Endothelial cell of umbilical vein (primary cell): Measurements from ENCODE around the gene DLGAP1. TPM values are rescaled to one million over a fixed set of nuclear protein-coding genes. Genes with fewer than 3 reads are reported as not detected.

Experiments
- BruUV-seq: library from RNA; stranded (reverse); fragments of 400-500 nt; replicated peaks from 2 replicates; lab custom pipeline; 2021; lab: Mats Ljungman, UMichigan
- CTCF ChIA-PET: fragments of 300-600, 350-600 bp; sonication (Branson Sonifier 250); formaldehyde crosslinking; loops from one replicate; lab custom pipeline; 2021; ENCODE audit warnings: antibody characterized with exemption, inconsistent platforms; lab: Charles Lee
- POLR2A ChIA-PET: fragments of 300-600, 350-600 bp; sonication (Branson Sonifier 250); formaldehyde crosslinking; loops from one replicate; lab custom pipeline; 2021; ENCODE audit warnings: antibody characterized with exemption, inconsistent platforms; lab: Charles Lee
- DNase-seq: peaks from one replicate; pipeline ENCODE4 v3.0.0-alpha.2; 2011; ENCODE audit warnings: low read depth, low spot score
- FAIRE-seq: peaks from 2 replicates; lab custom pipeline; 2011; peaks lifted over from hg19 to GRCh38; lab: Jason Lieb, UNC
- H2AFZ ChIP-seq: 2 replicates; pipeline ENCODE4 v1.6.0; 2012; ENCODE audit warnings: low read depth, low read length, control low read depth, inconsistent platforms
- H3K27ac ChIP-seq: 2 replicates; pipeline ENCODE4 v1.5.1; 2011; ENCODE audit warnings: low read depth, mild to moderate bottlenecking, control low read depth, low read length, moderate library complexity; ENCODE audit not compliant: insufficient read depth
- H3K27me3 ChIP-seq, 2 experiments: 2 replicates each; pipeline versions ENCODE4 v1.6.0 to v1.6.1; 2011; ENCODE audit warnings: low read length in 2 of 2, mixed read lengths in 1 of 2; ENCODE audit not compliant: control insufficient read depth in 2 of 2, insufficient read depth in 2 of 2
- H3K36me3 ChIP-seq, 2 experiments: 2 replicates in 1 of 2; 3 replicates in 1 of 2; pipeline ENCODE4 v1.5.1; 2011; ENCODE audit warnings: low read length in 2 of 2, mild to moderate bottlenecking in 1 of 2, moderate library complexity in 1 of 2; ENCODE audit not compliant: control insufficient read depth in 2 of 2, insufficient read depth in 2 of 2; ENCODE audit errors: extremely low read depth in 1 of 2
- H3K4me1 ChIP-seq: 3 replicates; pipeline ENCODE4 v1.5.1; 2011; ENCODE audit warnings: mild to moderate bottlenecking, low read length; ENCODE audit not compliant: control insufficient read depth, insufficient read depth; ENCODE audit errors: extremely low read depth
- H3K4me2 ChIP-seq: 2 replicates; pipeline ENCODE4 v1.6.1; 2011; ENCODE audit warnings: low read length, control low read depth, mixed read lengths; ENCODE audit not compliant: insufficient read depth
- H3K4me3 ChIP-seq, 3 experiments: fragments of 200-600 bp in 1 of 3; sonication (generic), shearing (Covaris generic) in 1 of 3; replicated peaks in 1 of 3; 2 replicates each; pipeline ENCODE4 v1.5.1; 2011 to 2016; ENCODE audit warnings: control low read depth in 3 of 3, low read length in 3 of 3, mild to moderate bottlenecking in 2 of 3, inconsistent platforms in 1 of 3, low read depth in 1 of 3, moderate library complexity in 1 of 3; ENCODE audit not compliant: insufficient read depth in 1 of 3
- H3K79me2 ChIP-seq: 2 replicates; pipeline ENCODE4 v1.6.0; 2012; ENCODE audit warnings: low read length, inconsistent platforms; ENCODE audit not compliant: control insufficient read depth, insufficient read depth
- H3K9ac ChIP-seq: replicated peaks from 2 replicates; pipeline ENCODE3; 2011; ENCODE audit warnings: low read length, control low read depth; ENCODE audit not compliant: insufficient read depth; ENCODE audit errors: extremely low read depth
- H3K9me1 ChIP-seq: replicated peaks from 3 replicates; pipeline ENCODE4 v1.6.0; 2011; ENCODE audit warnings: mild to moderate bottlenecking, low read length; ENCODE audit not compliant: control insufficient read depth, insufficient read depth; ENCODE audit errors: extremely low read depth
- H3K9me3 ChIP-seq: replicated peaks from 2 replicates; pipeline ENCODE4 v1.5.1; 2012; ENCODE audit warnings: low read length, inconsistent platforms; ENCODE audit not compliant: control insufficient read depth, insufficient read depth
- H4K20me1 ChIP-seq: replicated peaks from 2 replicates; pipeline ENCODE3; 2011; ENCODE audit warnings: mild to moderate bottlenecking, low read length; ENCODE audit not compliant: control insufficient read depth, insufficient read depth; ENCODE audit errors: extremely low read depth
- EZH2 ChIP-seq: IDR thresholded peaks from 2 replicates; pipeline ENCODE4 v1.6.1; 2012; ENCODE audit warnings: borderline replicate concordance, low read depth, mild to moderate bottlenecking, moderate library complexity, low read length, inconsistent platforms; ENCODE audit not compliant: severe bottlenecking
- FOS ChIP-seq: IDR thresholded peaks from 2 replicates; pipeline ENCODE4 v1.6.1; 2011; ENCODE audit warnings: mild to moderate bottlenecking, low read length, moderate library complexity, borderline replicate concordance; ENCODE audit not compliant: insufficient read depth
- GATA2 ChIP-seq: IDR thresholded peaks from 2 replicates; pipeline ENCODE4 v1.7.0; 2011; ENCODE audit warnings: low read depth, mild to moderate bottlenecking, moderate library complexity, mixed read lengths, low read length; ENCODE audit not compliant: insufficient read length, insufficient read depth
- JUN ChIP-seq: IDR thresholded peaks from 2 replicates; pipeline ENCODE4 v1.6.1; 2011; ENCODE audit warnings: borderline replicate concordance, low read depth; ENCODE audit not compliant: insufficient read length, insufficient read depth
- MYC ChIP-seq: IDR thresholded peaks from one replicate; pipeline ENCODE4 v1.6.1; 2011; ENCODE audit warnings: mild to moderate bottlenecking, low read depth, low read length
- POLR2A ChIP-seq: IDR thresholded peaks from 2 replicates; pipeline ENCODE4 v1.6.1; 2012; ENCODE audit warnings: low read depth, mild to moderate bottlenecking, control low read depth, low read length
- POLR2AphosphoS5 ChIP-seq: IDR thresholded peaks from 2 replicates; pipeline ENCODE4 v1.6.1; 2012; ENCODE audit warnings: low read depth, mild to moderate bottlenecking, control low read depth, low read length, moderate library complexity; ENCODE audit not compliant: insufficient read depth
- dilution Hi-C: fragments of 300-500 bp; cut with MboI; formaldehyde crosslinking; loops from one replicate; pipeline ENCODE4 v1.15.0; 2019; ENCODE audit warnings: low sequenced_read_pairs; ENCODE audit not compliant: extremely low pct_ligation_motif_present
- intact Hi-C: fragments of 100-400 bp; cut with micrococcal nuclease; formaldehyde crosslinking; loops from one replicate; pipeline ENCODE4 v1.10.0; 2022
- polyA plus RNA-seq, 4 experiments: library from polyadenylated mRNA; depleted of rRNA in 3 of 4; stranded (reverse) in 3 of 4; unstranded in 1 of 4; fragments of >200 nt; gene quantifications; 2 replicates each; pipeline versions ENCODE4 v1.2.1 to v1.2.3, GENCODE V29; 2011 to 2012; ENCODE audit warnings: missing spikeins in 1 of 4
- total RNA-seq: library from RNA; stranded (reverse); gene quantifications from 2 replicates; pipeline ENCODE4 v1.2.3, GENCODE V29; 2021
- TF ChIP-seq, protein P1 (sequence below), 2 donors: IDR thresholded peaks; 1 replicate in 1 of 2; 2 replicates in 1 of 2; pipeline ENCODE4 v1.5.1; 2011; ENCODE audit warnings: low read length in 2 of 2, mild to moderate bottlenecking in 2 of 2, moderate library complexity in 2 of 2, control low read depth in 1 of 2, inconsistent platforms in 1 of 2, low read depth in 1 of 2; ENCODE audit not compliant: insufficient read depth in 1 of 2; ENCODE audit errors: extremely low read depth in 1 of 2
- TF ChIP-seq, protein P2 (sequence below): IDR thresholded peaks from 2 replicates; pipeline ENCODE4 v1.6.1; 2011; ENCODE audit not compliant: insufficient read depth, insufficient read length

The DLGAP1 gene
- total and polyA plus RNA-seq, 2 donors (not counting 3 experiments of a cell fraction or from before 2014, with no cell fraction given): 0.04 TPM; not detected in 1

GRCh38 chr18:3508576-3509549, 946.2 kb downstream of the DLGAP1 start:
- H3K4me3 ChIP-seq: no peak overlapping the region
- BruUV-seq: no TSS peak
- no peaks in the 10 kb centered on the region for H3K9me3 ChIP-seq
- POLR2A ChIA-PET: no interaction called here
- FAIRE-seq (no peak), DNase-seq (no peak)
- H3K9me1 ChIP-seq: no peaks in the 10 kb centered on the region
- CTCF ChIA-PET: interaction anchor here (0.7 to 1.4 kb wide), 3 partner anchors 9 to 85 kb away, joined by 3 to 5 read pairs (median 3); no protein-coding TSS in a partner anchor
- no peaks in the 10 kb centered on the region for H3K79me2 ChIP-seq
- no peaks in the 10 kb centered on the region for H4K20me1 ChIP-seq
- no peak overlapping the region for H3K27ac ChIP-seq
- no peaks in the 10 kb centered on the region for H3K27me3 ChIP-seq
- no peak overlapping the region for H3K9ac ChIP-seq
- dilution Hi-C loops (no loop called here), intact Hi-C loops (no loop called here)
- TF ChIP-seq GATA2 (no peak), FOS (no peak), EZH2 (no peak), POLR2A (no peak), MYC (no peak), JUN (no peak), POLR2AphosphoS5 (no peak)
- TF ChIP-seq, protein P1, sequence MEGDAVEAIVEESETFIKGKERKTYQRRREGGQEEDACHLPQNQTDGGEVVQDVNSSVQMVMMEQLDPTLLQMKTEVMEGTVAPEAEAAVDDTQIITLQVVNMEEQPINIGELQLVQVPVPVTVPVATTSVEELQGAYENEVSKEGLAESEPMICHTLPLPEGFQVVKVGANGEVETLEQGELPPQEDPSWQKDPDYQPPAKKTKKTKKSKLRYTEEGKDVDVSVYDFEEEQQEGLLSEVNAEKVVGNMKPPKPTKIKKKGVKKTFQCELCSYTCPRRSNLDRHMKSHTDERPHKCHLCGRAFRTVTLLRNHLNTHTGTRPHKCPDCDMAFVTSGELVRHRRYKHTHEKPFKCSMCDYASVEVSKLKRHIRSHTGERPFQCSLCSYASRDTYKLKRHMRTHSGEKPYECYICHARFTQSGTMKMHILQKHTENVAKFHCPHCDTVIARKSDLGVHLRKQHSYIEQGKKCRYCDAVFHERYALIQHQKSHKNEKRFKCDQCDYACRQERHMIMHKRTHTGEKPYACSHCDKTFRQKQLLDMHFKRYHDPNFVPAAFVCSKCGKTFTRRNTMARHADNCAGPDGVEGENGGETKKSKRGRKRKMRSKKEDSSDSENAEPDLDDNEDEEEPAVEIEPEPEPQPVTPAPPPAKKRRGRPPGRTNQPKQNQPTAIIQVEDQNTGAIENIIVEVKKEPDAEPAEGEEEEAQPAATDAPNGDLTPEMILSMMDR (IDR thresholded peaks at IDR 0.05; ENCODE audit: extremely low read depth in 1 of 2, insufficient read depth in 1 of 2, low read depth in 1 of 2, low read length in 2 of 2): no peak
- TF ChIP-seq, protein P2, sequence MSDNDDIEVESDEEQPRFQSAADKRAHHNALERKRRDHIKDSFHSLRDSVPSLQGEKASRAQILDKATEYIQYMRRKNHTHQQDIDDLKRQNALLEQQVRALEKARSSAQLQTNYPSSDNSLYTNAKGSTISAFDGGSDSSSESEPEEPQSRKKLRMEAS: no peak
- H2AFZ ChIP-seq: peak overlapping the region; percentile 11
- H3K4me2 ChIP-seq: no peak overlapping the region
- H3K36me3 ChIP-seq: no peaks in the 10 kb centered on the region
- no peaks in the 10 kb centered on the region for H3K4me1 ChIP-seq
